Left renal cortex interstitium (tissue), 4 donors: ENCODE results near the gene TMEM271. TPM values are rescaled to one million over a fixed set of nuclear protein-coding genes. Genes with fewer than 3 reads are reported as not detected.
"Not testable (repeated sequence)": the region's sequence is repeated elsewhere in the genome, so short reads cannot be mapped to it uniquely, and the experiment has no call there.

Experiments used
- DNase-seq, 4 donors: peaks; one replicate each; pipeline ENCODE4 v3.0.0-alpha.2; 2013; ENCODE audit warnings: low read depth in 4 of 4, low spot score in 2 of 4, missing footprints in 1 of 4
- polyA plus RNA-seq, 4 donors: library from polyadenylated mRNA; unstranded; fragments of 120-200 nt; gene quantifications; one replicate each; pipeline ENCODE4 v1.2.1, GENCODE V29; 2013; ENCODE audit not compliant: insufficient read length in 4 of 4

The TMEM271 gene
- polyA plus RNA-seq, 4 donors = 0.10 to 0.14 TPM; not detected in 2

DNA sequence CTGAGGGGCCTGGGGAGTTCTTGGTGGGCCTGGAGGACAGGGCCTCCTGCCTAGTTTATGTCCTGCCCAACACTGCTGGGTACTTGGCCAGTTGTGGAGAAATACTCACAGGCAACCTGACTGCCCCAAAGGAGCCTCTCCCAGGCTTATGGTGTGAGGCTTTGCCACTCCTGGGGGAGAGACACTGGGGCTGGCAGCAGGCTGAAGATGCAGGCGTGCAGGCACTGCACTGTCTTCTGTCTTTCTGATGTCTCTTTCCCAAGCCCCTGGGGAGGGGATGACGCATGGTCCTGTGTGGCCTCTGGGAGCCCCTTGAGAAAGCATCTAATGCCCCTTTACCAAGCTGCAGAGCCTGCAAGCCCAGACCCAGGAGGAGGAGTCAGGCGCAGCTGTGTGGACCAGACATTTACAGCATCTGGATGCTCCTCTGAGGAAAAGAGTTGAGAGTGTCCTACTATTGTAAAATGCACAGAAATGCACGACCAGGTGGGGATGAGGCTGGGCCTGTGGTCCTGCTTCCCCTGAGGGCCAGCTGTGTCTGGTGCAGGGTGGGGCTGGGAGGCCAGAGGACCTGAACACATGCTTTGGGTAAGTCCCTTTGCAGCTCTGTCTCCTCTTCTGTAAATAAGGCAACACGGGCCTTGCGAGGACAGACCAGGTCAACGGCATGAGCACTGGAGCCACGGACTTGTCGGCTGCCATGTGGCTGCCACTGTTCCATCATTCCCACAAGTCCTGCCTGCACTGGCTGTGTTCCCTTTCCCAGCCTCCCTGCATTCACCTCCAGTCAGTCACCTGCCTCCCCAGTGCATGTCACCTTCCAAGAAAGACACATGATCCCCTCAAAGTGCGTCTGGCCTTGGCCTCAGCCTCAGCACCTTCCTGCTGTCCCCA is 8.4 kb downstream of the TMEM271 start:
- DNase-seq = no peak

DNA sequence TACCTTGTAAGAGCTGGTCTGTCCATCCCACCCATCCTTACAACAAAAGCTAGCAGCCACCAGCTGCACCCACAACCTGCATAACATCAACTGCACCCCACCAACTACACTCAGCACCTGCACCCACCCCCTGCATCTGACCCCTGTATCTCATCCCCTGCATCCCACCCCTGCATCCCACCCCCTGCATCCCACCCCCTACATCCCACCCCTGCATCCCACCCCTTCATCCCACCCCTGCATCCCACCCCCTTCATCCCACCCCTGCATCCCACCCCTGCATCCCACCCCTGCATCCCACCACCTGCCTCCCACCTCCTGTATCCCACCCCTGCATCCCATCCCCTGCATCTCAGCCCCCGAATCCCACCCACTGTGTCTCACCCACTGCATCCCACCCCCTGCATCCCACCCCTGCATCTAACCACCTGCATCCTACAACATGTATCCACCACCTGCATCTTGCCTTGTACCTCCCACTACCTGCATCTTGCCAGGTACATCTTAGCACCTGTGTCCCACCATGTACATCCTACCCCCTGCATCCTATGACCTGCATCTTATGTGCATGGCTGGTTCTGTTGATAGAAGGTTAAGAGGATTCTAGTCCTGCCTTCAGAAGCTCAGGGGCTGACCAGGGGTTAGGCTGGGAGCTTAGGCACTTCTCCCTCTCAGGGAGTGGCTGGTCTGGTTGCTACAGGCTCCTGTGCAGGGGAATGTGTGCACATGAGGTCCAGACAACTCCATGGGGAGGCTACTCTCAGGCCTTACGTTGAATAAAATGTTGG is 9.4 kb downstream of the TMEM271 start:
- DNase-seq = no peak

DNA sequence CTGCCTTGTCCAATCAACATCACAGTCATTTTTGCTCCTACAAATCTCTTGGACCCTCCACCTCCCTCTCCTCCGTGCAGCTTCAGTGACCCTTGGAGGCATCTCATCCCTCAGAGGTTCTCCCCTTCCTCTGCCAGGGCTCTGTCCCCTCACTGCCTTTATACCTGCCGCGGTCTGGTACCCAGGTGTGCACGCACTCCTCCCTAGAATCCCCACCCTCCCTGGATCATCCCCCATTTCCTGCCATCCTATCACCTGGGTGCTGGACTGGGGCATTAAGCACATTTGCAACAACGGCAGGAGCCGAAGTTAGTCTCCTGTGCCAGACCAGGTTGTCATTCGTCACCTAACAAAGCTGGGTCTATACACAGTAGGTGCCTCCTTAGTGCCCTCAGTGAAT is 10.1 kb downstream of the TMEM271 start:
- DNase-seq = no peak

DNA sequence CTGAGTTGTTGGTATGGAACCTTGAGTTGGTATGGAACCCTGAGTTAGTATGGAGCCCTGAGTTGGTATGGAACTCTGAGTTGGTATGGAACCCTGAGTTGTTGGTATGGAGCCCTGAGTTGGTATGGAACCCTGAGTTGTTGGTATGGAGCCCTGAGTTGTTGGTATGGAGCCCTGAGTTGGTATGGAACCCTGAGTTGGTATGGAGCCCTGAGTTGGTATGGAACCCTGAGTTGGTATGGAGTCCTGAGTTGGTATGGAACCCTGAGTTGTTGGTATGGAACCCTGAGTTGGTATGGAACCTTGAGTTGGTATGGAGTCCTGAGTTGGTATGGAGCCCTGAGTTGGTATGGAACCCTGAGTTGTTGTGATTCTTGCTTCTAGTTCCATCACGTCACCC is 10.5 kb downstream of the TMEM271 start:
- DNase-seq = not testable (repeated sequence)

DNA sequence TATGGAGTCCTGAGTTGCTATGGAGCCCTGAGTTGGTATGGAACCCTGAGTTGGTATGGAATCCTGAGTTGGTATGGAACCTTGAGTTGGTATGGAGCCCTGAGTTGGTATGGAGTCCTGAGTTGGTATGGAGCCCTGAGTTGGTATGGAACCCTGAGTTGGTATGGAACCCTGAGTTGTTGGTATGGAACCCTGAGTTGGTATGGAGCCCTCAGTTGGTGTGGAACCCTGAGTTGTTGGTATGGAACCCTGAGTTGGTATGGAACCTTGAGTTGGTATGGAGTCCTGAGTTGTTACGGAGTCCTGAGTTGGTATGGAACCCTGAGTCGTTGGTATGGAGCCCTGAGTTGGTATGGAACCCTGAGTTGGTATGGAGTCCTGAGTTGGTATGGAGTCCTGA is 13.6 kb downstream of the TMEM271 start:
- DNase-seq = not testable (repeated sequence)

DNA sequence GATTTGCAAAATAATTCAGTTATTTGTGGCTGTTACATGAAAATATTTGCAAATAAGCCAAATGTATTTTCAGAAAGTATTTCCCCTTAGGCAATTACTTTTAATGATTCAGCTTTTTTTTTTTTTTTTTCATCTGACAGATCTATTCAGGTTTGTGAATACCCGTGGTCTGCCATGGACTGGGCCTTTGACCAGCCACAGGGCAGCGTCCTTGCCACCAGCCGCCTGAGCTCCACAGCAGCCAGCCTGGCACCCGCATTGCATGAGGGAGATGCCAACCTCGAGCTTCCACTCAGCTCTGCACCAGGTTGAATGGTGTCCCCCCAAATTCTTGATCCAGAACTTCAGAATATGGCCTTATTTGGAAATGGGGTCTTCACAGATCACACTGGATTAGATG is 14.7 kb downstream of the TMEM271 start:
- DNase-seq = no peak

DNA sequence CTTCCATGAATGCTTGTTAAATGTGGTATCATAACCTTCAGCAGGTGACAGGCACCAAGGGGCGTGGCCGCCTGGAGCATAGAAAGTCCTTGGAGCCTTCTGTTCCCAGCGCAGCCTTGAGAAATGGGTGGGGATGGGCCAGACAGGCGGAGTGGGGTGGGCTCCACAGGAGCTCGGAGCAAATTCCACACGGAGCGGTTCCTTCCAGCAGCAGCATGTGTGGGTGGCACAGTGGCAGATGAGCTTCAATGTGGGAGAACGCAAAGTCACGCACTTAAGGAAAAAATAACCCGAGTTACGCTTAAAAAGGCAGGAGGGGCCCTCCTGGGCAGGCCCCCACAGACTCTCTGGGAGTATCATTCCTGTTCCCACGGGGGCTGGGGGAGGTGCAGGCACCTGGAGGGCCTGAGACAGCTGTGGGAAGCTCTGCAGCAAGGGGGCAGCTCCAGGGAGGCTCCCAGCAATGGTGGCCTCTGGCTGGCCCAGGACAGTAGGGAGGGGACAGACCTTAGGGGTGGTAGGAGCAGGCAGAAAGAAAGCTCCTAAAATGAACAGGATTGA is 15.3 kb downstream of the TMEM271 start:
- no peak for DNase-seq

DNA sequence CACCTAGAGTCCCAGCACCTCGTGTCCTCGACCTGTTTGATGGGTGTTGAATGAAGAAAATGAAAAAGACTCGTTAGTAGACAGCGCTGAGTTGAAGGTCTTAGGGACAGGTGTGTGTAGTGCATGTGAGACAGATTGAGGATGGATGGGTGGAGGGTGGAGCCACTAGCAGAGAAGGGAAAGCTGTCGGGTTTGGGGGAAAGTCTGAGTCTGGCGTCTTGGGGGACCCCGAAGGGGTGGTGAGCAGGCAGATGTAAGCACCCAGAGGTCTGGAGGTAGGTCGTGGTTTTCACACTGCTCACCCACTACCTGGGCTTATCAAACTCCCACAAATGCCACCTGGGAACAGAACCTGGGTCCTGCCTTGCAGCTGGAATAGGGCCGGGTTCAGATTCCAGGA is 16.0 kb downstream of the TMEM271 start:
- DNase-seq = no peak

DNA sequence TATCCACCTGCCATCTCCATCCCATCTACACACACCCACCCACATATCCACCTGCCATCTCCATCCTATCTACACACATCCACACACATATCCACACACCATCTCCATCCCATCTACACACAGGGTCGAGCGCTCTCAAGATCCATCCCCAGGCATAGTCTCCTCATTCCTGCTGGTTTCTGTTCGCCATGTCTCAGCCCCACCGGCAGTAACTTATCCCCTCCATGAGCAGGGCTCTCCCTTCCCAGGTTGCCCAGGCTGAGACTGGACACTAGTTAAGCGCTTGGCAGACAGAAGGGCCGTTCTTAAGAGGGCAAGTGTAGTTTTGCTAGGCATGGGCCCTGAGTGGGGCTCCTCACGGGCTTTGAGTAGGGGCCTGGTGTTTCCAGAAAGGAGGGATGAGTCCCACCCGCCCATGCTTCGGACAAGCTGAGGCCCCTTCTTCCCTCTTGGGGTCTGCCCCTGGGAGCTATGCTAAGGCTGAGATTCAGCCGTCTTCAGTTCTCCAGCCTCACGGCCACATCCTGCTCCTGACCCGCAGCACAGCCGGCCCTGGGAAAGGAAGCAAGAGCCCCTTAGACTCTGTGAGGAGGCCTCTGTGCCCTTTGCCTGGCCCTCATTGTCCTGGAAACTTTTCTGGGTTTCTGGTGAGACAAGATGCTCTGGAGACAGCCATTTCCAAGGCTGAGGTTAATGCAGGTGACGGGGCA is 20.4 kb downstream of the TMEM271 start:
- no peak for DNase-seq

DNA sequence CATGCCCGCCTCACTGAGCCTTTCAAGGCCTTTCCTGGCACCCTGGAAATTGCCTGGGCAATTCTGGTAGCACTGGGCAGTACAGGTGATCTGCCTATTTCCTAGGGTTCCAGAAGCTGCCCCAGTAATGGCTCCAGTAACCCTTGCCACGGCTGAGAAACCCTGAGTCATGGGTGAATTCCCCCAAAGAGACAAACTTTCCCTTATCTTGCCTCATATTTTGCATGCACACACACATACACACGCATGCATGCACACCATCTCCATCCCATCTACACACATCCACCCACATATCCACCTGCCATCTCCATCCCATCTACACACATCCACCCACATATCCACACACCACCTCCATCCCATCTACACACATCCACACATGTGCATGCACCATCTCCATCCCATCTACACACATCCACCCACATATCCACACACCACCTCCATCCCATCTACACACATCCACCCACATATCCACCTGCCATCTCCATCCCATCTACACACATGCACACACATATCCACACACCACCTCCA is 21.2 kb downstream of the TMEM271 start:
- DNase-seq = not testable (repeated sequence)

DNA sequence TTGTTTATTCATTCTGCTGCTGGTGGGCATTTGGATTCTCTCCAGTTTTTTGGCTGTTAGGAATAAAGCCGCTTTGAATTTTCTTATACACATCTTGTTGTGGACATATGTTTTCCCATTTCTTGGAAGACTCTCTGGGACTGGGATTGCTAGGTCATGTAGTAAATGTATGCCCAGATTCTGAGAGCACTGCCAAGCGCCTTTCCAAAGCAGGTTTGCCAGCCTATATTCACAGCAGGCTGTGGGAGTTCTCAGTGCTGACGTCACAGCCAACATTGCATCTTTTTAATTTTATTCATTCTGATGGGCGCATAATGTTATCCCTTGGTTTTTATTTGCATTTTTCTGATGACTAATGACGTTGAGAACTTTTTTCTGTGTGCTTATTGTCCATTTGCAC is 24.1 kb downstream of the TMEM271 start:
- DNase-seq = no peak

DNA sequence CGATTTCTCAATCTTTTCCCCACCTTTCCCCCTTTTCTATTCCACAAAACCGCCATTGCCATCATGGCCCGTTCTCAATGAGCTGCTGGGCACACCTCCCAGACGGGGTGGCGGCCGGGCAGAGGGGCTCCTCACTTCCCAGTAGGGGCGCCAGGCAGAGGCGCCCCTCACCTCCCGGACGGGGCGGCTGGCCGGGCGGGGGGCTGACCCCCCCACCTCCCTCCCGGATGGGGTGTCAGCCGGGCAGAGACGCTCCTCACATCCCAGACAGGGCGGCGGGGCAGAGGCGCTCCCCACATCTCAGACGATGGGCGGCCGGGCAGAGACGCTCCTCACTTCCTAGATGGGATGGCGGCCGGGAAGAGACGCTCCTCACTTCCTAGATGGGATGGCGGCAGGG is 25.8 kb downstream of the TMEM271 start:
- not testable (repeated sequence) for DNase-seq

DNA sequence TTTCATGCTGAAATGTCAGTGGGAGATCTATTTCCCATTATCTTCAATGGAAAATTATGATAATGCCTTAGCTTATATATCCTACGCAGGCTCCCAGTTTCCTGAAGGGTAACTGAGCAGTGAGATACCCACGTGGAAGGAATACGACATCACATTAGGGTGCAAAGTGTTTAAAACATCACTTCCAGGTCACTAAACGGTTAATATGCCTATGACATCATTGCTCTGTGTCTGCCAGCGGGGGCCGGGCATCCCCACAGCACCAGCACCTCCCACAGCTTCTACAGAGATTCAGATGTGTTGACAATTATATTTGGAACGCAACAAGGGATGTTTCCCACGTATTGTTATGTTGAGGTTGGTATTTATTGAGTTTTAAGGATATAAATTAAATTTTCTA is 27.1 kb downstream of the TMEM271 start:
- no peak for DNase-seq

DNA sequence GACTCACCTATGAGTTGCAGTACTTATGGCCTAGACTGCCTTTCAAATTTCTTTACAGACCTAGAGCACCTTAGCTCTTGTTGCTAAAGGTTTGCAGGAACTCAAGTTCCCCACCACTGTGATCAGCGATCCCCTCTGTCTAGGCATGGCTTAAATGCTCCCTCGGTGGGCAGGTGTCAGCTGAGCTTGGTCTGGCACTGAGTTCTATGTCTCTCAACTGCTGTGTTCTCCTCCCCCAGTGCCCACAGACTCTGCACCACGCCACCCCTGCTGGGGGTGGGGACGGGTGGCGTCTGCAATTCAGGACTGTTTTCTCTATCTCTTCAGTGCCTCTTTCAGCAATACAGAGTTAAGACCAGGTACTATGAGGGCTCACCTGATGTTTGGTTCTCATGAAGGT is 30.5 kb downstream of the TMEM271 start:
- no peak for DNase-seq

DNA sequence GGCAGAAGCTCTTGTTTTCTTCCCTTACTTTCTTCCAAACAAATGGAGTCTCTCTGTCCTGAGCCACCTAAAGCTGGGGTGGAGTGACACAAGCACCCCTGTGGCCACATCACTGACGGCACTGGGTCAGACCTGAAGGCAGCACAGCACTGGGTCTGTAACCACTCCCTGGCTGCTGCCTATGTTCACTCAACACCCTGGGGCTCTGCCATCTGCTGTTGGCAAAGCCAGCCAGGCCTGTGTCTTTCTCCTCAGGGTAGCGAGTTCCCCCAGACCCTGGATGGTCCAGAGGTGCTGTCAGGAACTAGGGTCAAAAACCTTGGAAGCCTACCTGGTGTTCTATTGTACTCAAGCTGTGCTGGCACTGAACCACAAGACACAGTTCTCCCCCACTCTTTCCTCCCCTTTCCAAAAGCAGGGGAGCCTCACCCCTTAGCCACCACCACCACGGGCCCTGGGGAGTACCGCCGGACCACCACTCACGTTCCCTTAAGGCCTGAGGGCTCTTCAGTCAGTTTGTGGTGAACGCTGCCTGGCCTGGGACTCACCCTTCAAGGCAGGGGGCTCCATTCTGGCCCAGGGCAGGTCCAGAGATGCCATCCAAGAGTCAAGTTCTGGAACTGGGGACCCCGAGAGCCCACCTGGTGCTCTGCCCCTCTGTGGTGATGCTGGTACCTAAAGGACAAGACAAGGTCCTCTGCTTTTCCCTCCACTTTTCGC is 31.5 kb downstream of the TMEM271 start:
- no peak for DNase-seq

DNA sequence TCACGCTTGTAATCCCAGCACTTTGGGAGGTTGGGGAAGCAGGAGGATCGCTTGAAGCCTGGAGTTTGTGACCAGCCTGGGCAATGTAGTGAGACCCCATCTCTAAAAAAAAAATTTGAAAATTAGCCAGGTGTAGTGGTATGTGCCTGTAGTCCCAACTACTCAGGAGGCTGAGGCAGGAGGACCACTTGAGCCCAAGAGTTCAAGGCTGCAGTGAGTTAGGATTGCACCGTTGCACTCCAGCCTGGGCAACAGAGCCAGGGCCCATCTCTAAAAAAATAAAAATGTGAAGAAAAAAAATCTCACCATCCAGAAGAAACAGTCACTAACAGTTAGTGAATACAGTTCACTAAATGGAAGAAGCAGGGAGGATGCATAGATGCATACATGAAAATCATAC is 34.8 kb downstream of the TMEM271 start:
- DNase-seq = no peak

DNA sequence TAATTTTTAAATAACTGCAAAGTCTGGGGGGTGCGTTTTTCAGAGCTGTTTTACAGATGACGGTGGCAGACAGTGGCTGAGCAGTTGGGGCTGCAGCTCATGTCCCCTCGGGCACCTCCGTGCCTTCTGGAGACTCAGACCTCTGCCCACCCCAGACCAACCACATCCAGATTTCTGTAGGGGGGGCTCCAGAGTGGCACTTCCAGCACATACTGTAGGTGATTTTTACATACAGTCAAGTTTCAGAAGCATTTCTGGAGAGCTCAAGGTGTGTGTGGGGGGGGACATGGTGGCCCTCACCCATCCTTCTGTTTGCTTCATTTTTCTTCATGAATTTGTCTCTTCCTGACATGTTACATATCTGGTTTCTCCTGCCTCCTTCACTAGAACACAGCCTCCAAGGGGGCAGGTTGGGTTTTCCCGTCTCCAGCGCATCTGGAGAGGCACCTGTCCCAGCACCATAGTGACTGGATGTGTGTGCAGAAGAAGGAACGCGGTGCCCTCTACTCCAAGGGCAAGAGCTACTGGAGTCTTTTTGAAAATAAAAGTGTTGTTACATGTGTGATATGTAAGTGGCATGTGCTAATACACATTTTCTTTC is 37.5 kb downstream of the TMEM271 start:
- DNase-seq = no peak

DNA sequence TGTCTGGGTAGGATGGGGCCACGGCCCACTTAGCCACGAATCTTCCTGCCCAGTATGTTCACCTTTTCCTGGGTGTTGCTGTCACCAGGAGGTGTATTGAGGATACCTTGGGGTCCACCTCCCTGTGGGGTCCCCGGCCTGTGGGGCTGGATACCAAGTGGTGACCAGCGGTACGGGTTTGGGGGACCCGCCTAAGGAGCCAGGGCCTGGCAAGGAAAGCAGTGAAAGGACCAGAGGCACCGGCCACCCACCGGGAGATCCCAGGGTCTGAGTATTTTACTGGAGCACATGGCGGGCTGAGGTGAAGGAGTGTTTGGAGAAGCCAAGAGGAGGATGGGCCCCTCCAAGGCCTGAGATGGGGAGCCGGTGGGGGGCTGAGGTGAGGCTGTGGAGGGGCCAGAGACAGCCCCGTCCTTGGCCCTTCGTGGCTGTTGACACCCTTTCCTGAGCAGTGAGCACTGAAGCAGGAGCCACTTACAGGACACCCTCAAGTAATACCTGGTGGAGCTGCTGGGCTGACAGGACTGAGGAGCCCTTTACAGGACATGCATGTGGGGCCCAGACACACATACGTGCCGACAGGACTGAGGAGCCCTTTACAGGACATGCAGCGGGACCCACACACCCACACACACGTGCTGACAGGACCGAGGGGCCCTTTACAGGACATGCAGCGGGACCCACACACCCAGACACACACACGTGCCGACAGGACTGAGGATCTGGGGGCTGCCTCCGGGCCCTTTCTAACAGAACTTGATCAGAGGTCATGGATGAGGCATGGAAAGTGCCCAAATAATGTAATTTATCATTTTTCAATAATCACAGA is 38.4 kb downstream of the TMEM271 start:
- DNase-seq = no peak
